ENCODE measurements around the gene CDKN1B. TPM values are rescaled to one million over a fixed set of nuclear protein-coding genes. Genes with fewer than 3 reads are reported as not detected.

The CDKN1B gene
- total RNA-seq = 25.3 and 35.8 TPM in 2 replicates

DNA sequence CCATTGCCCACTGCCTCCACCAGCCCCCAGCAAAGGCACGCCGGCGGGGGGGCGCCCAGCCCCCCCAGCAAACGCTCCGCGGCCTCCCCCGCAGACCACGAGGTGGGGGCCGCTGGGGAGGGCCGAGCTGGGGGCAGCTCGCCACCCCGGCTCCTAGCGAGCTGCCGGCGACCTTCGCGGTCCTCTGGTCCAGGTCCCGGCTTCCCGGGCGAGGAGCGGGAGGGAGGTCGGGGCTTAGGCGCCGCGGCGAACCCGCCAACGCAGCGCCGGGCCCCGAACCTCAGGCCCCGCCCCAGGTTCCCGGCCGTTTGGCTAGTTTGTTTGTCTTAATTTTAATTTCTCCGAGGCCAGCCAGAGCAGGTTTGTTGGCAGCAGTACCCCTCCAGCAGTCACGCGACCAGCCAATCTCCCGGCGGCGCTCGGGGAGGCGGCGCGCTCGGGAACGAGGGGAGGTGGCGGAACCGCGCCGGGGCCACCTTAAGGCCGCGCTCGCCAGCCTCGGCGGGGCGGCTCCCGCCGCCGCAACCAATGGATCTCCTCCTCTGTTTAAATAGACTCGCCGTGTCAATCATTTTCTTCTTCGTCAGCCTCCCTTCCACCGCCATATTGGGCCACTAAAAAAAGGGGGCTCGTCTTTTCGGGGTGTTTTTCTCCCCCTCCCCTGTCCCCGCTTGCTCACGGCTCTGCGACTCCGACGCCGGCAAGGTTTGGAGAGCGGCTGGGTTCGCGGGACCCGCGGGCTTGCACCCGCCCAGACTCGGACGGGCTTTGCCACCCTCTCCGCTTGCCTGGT lies at the start of gene CDKN1B:
TSS of gene CDKN1B (plus strand) at position 576 of the 793 bp plus-strand sequence. CDS start 472 bp downstream, outside the sequence.

Other genes with a start within 250 kb of the CDKN1B start
- 15.1 and 17.6 TPM in 2 replicates for gene DUSP16, start 154.5 kb upstream of the CDKN1B start, total RNA-seq
- gene CREBL2, start 105.5 kb upstream of the CDKN1B start, total RNA-seq = 17.6 and 22.2 TPM in 2 replicates
- not detected in 2 replicates for gene GPR19, start 21.2 kb upstream of the CDKN1B start, total RNA-seq
- gene APOLD1, start 68.3 kb downstream of the CDKN1B start, total RNA-seq = 2.4 and 3.8 TPM in 2 replicates
- gene DDX47, start 96.0 kb downstream of the CDKN1B start, total RNA-seq = 72.7 and 110 TPM in 2 replicates
- 6.6 and 83.6 TPM in 2 replicates for gene GPRC5A, start 174.2 kb downstream of the CDKN1B start, total RNA-seq
- gene GPRC5D, start 234.8 kb downstream of the CDKN1B start, total RNA-seq = not detected in 2 replicates